Keratinocyte (primary cell): ENCODE results near the gene ZNF454. TPM values are rescaled to one million over a fixed set of nuclear protein-coding genes. Genes with fewer than 3 reads are reported as not detected.
A peak's percentile ranks its signal among the peaks of the same experiment; 100 is the strongest.

Experiments used
- DNase-seq: peaks from one replicate; pipeline ENCODE4 v3.0.0-alpha.2; 2011; ENCODE audit warnings: low read depth, missing footprints, low spot score
- FAIRE-seq: peaks from 2 replicates; lab custom pipeline; 2011; peaks lifted over from hg19 to GRCh38; lab: Jason Lieb, UNC
- H2AFZ ChIP-seq: 2 replicates; pipeline ENCODE4 v1.6.0; 2012; ENCODE audit warnings: low read length, control low read depth, inconsistent platforms; ENCODE audit not compliant: control insufficient read depth
- H3K27ac ChIP-seq: 2 replicates; pipeline ENCODE4 v1.5.1; 2011; ENCODE audit warnings: low read length; ENCODE audit not compliant: control insufficient read depth, insufficient read depth
- H3K27me3 ChIP-seq: 3 replicates; pipeline ENCODE4 v1.6.0; 2011; ENCODE audit warnings: low read length; ENCODE audit not compliant: control insufficient read depth, insufficient read depth; ENCODE audit errors: extremely low read depth
- H3K36me3 ChIP-seq, 2 experiments: 2 replicates in 1 of 2; 3 replicates in 1 of 2; pipeline ENCODE4 v1.5.1; 2011; ENCODE audit warnings: low read length in 2 of 2, mild to moderate bottlenecking in 1 of 2; ENCODE audit not compliant: control insufficient read depth in 2 of 2, insufficient read depth in 2 of 2; ENCODE audit errors: extremely low read depth in 1 of 2
- H3K4me1 ChIP-seq: 3 replicates; pipeline ENCODE4 v1.5.1; 2011; ENCODE audit warnings: low read length; ENCODE audit not compliant: control insufficient read depth, insufficient read depth; ENCODE audit errors: extremely low read depth
- H3K4me2 ChIP-seq: 3 replicates; pipeline ENCODE4 v1.6.0; 2011; ENCODE audit warnings: low read depth, low read length; ENCODE audit not compliant: control insufficient read depth, insufficient read depth; ENCODE audit errors: extremely low read depth
- H3K4me3 ChIP-seq, 3 experiments: fragments of 200-600 bp in 1 of 3; sonication (generic) in 1 of 3; 2 replicates in 2 of 3; 3 replicates in 1 of 3; pipeline ENCODE4 v1.5.1; 2011 to 2016; ENCODE audit warnings: low read length in 3 of 3, mild to moderate bottlenecking in 3 of 3, control low read depth in 2 of 3, inconsistent platforms in 1 of 3, low read depth in 1 of 3, mixed read lengths in 1 of 3, mixed run types in 1 of 3, moderate library complexity in 1 of 3; ENCODE audit not compliant: control insufficient read depth in 2 of 3, insufficient read depth in 2 of 3; ENCODE audit errors: extremely low read depth in 1 of 3
- H3K79me2 ChIP-seq: 2 replicates; pipeline ENCODE4 v1.6.0; 2012; ENCODE audit warnings: low read length; ENCODE audit not compliant: control insufficient read depth, insufficient read depth
- H3K9ac ChIP-seq: 3 replicates; pipeline ENCODE4 v1.6.0; 2011; ENCODE audit warnings: low read length; ENCODE audit not compliant: control insufficient read depth, insufficient read depth; ENCODE audit errors: extremely low read depth
- H3K9me1 ChIP-seq: 3 replicates; pipeline ENCODE4 v1.6.0; 2011; ENCODE audit warnings: low read length; ENCODE audit not compliant: control insufficient read depth, insufficient read depth; ENCODE audit errors: extremely low read depth
- H3K9me3 ChIP-seq: 2 replicates; pipeline ENCODE4 v1.5.1; 2012; ENCODE audit warnings: low read depth, low read length; ENCODE audit not compliant: control insufficient read depth
- H4K20me1 ChIP-seq: 3 replicates; pipeline ENCODE4 v1.6.0; 2011; ENCODE audit warnings: low read length; ENCODE audit not compliant: control insufficient read depth, insufficient read depth; ENCODE audit errors: extremely low read depth
- CTCF ChIP-seq, 3 experiments: IDR thresholded peaks in 1 of 3; conservative IDR thresholded peaks in 1 of 3; optimal IDR thresholded peaks in 1 of 3; 2 replicates in 2 of 3; 3 replicates in 1 of 3; pipeline versions ENCODE3 to v1.5.1; 2011; ENCODE audit warnings: low read length in 3 of 3, mild to moderate bottlenecking in 3 of 3, moderate library complexity in 2 of 3, control low read depth in 1 of 3, inconsistent platforms in 1 of 3; ENCODE audit not compliant: insufficient read depth in 2 of 3; ENCODE audit errors: extremely low read depth in 1 of 3
- EZH2 ChIP-seq: IDR thresholded peaks from one replicate; pipeline ENCODE4 v1.6.1; 2012; ENCODE audit warnings: inconsistent platforms, mild to moderate bottlenecking, low read length, moderate library complexity
- dilution Hi-C: fragments of 300-500 bp; cut with MboI; formaldehyde crosslinking; loops from one replicate; pipeline ENCODE4 v1.7.0; 2020; ENCODE audit warnings: low sequenced_read_pairs; ENCODE audit not compliant: extremely low pct_ligation_motif_present
- polyA minus RNA-seq, 3 experiments: library from RNA; depleted of rRNA, polyadenylated mRNA; stranded (reverse); fragments of >200 nt; gene quantifications; 1 replicate in 1 of 3; 2 replicates in 1 of 3; 3 replicates in 1 of 3; pipeline ENCODE4 v1.2.3, GENCODE V29; 2011
- polyA plus RNA-seq, 5 experiments: library from polyadenylated mRNA; depleted of rRNA in 3 of 5; stranded (reverse) in 3 of 5; stranded (forward) in 1 of 5; unstranded in 1 of 5; fragments of >200 nt; gene quantifications; 1 replicate in 1 of 5; 2 replicates in 3 of 5; 3 replicates in 1 of 5; pipeline versions ENCODE4 v1.2.1 to v1.2.3, GENCODE V29; 2011 to 2012; ENCODE audit warnings: missing spikeins in 2 of 5, low read depth in 1 of 5, low replicate concordance in 1 of 5

The ZNF454 gene
- polyA plus RNA-seq (0.07 to 0.15 TPM (median 0.08 TPM) in 3 replicates), polyA minus RNA-seq (not detected in 3 replicates)
- polyA plus RNA-seq (2011; ENCODE audit: low read depth) = 0.19 TPM
- 0.09 and 0.12 TPM in 2 replicates for polyA plus RNA-seq (2011; cell fraction: cytosol; rRNA removed)
- 0.36 and 0.39 TPM in 2 replicates for polyA plus RNA-seq (2011; cell fraction: nucleus; rRNA removed)
- polyA plus RNA-seq (2012; ENCODE audit: low replicate concordance) = 0.07 and 0.10 TPM in 2 replicates
- not detected for polyA minus RNA-seq (2011; cell fraction: cytosol; rRNA and poly(A)+ RNA removed)
- 0.53 and 0.78 TPM in 2 replicates for polyA minus RNA-seq (2011; cell fraction: nucleus; rRNA and poly(A)+ RNA removed)

- H3K4me2 ChIP-seq = peak within 1 kb of the TSS; percentile 19
- no peak within 1 kb of the TSS for H3K27ac ChIP-seq
- no peaks in the 10 kb centered on the region for H3K79me2 ChIP-seq
- H3K4me3 ChIP-seq = peak within 1 kb of the TSS; percentile 6 to 31 (median 17)
- no peaks in the 10 kb centered on the region for H3K4me1 ChIP-seq
- no peak within 1 kb of the TSS for H3K9ac ChIP-seq
- TF ChIP-seq EZH2 (no peak), CTCF (optimal IDR thresholded peaks at IDR 0.05 in 1 of 3, IDR thresholded peaks at IDR 0.05 in 1 of 3, conservative IDR thresholded peaks at IDR 0.05 in 1 of 3; ENCODE audit: extremely low read depth in 1 of 3, insufficient read depth in 2 of 3, low read length in 3 of 3) (no peak)
- no peaks in the 10 kb centered on the region for H3K36me3 ChIP-seq
- H3K27me3 ChIP-seq = peaks cover 8% of the 10 kb centered on the region
- no peaks in the 10 kb centered on the region for H4K20me1 ChIP-seq
- no peak for DNase-seq
- no peaks in the 10 kb centered on the region for H3K9me1 ChIP-seq
- H3K9me3 ChIP-seq = peaks cover 23% of the 10 kb centered on the region
- H2AFZ ChIP-seq = peak within 1 kb of the TSS; percentile 41
- FAIRE-seq = no peak
- dilution Hi-C loops = no loop called here
These were observed at the start of gene ZNF454 for GRCh38 chr5:178940569-178941360. TSS of gene ZNF454 (plus strand) at chr5:178941198. CDS start at chr5:178942792, 1,594 bp downstream.

GRCh38 chr5:178895615-178896571 is 45.1 kb upstream of the ZNF454 start, which contains the start of gene ZFP2:
TSS of gene ZFP2 (plus strand) at chr5:178895913. CDS start at chr5:178931314, 35,401 bp downstream.
- no peak for FAIRE-seq
- no peaks in the 10 kb centered on the region for H3K36me3 ChIP-seq
- H3K79me2 ChIP-seq = no peaks in the 10 kb centered on the region
- H3K27ac ChIP-seq = peak within 1 kb of the TSS; percentile 25
- no peak for TF ChIP-seq EZH2
- no peak for TF ChIP-seq CTCF (optimal IDR thresholded peaks at IDR 0.05 in 1 of 3, IDR thresholded peaks at IDR 0.05 in 1 of 3, conservative IDR thresholded peaks at IDR 0.05 in 1 of 3; ENCODE audit: extremely low read depth in 1 of 3, insufficient read depth in 2 of 3, low read length in 3 of 3)
- peaks cover 4% of the 10 kb centered on the region for H3K4me1 ChIP-seq
- no peaks in the 10 kb centered on the region for H3K9me1 ChIP-seq
- no peaks in the 10 kb centered on the region for H4K20me1 ChIP-seq
- peak within 1 kb of the TSS; percentile 84 for H3K4me2 ChIP-seq
- dilution Hi-C loops = no loop called here
- no peaks in the 10 kb centered on the region for H3K9me3 ChIP-seq
- H2AFZ ChIP-seq = peak within 1 kb of the TSS; percentile 65
- no peak for DNase-seq
- no peaks in the 10 kb centered on the region for H3K27me3 ChIP-seq
- peak within 1 kb of the TSS; percentile 64 to 81 (median 77) for H3K4me3 ChIP-seq
- H3K9ac ChIP-seq = peak within 1 kb of the TSS; percentile 68
